GM11168 (cell line): ENCODE data around the gene GLRA2.

Experiments used
- in situ Hi-C: fragments of 300-500 bp; cut with MboI; formaldehyde crosslinking; loops from one replicate; pipeline ENCODE4 v1.12.0; 2022; ENCODE audit warnings: low sequenced_read_pairs; ENCODE audit not compliant: unreplicated experiment

The GLRA2 gene

DNA sequence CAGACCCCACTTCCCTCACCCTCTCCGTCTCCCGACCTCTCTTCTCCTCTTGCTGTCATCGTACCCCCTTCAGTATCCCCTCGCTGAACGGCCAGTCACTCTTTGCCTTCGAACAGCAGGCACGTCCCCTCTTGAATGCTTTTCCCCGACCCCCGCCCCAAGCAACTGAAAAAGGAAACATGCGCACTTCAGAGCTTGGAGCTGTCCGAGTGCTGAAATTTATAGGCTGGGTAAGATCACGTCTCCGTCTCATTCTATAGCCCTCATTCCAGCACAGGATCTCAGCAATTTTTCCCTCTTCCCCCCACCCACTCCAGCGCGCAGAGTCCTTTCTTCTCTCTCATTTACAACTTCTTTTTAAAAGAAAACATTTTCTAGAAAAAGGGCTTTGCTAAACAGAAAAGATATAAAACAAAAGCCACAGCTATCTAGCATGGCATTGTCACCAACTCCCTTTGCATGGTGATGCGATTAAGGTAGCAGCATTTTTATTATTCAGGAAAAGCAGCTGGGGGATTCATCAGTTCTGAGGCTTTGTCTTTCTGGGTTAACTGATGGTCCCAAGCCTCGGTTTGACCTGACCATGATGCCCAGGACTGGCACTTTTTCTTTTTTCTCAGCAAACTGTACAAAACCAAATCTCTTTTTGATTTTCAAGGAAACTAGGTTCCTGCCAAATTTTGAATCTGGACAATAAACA lies at the start of gene GLRA2:
Gene GLRA2, plus strand, starts transcription at position 247 of the 700 bp plus-strand sequence. CDS start 522 bp downstream, outside the sequence.
- in situ Hi-C loops, result no loop called here

DNA sequence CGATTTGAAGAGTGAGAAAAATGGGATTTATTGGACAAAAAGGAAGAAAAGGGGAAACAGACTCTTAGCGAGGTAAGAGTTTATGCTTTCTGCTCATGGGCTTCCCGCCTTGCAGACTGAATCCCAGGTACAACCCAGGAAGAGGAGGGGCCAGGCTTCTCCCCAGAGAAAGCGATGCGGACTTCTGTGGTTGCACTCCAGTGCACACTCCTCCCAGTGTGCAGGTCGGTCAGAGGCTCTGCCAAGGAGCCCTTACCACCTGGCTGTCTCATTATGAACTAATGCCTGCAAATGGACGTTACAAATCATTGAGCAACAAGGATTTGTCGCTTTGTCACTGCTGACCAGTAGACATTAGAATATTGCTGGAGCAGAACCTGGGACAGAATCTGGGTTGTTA lies 39.9 kb upstream of the GLRA2 start:
- in situ Hi-C loops, result no loop called here

DNA sequence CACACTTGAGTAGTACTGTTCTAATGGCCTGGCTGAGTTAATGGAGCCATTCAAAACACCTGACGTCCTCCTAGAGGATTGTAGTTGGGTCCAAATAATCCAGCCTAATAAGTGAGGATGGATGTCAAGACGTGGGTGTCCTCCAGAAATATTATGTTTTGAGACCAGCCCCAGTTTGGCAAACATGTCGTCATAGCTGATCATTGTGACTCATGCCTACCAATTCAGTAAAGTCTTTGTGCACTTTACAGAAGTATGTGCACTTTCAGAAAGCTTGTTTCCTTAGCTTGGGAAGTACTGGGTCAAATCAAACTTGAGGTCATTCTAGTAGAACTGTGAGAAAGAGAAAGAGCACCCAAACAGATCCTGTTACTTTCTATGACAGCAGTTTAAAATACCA lies 37.6 kb upstream of the GLRA2 start:
- in situ Hi-C loops, result no loop called here

DNA sequence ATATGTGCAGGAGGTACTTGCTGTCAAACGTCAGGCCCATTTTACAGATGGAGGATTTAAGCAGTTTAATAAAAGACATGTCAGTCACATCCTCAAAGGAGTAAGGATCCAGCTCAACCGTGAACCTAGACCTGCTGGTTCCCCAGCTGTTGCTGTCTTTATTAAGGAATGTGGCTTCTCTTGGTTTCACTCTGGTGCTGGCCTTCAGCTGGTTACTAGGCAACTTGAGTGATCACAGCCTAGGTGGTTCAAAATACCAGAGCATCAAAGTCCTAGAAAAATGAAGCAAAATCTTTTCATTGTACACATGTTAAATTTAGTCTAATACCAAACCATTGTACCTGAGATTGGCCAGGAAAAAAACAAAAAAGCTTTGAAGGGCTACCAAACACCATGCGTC lies 32.7 kb upstream of the GLRA2 start:
- in situ Hi-C loops, result no loop called here

DNA sequence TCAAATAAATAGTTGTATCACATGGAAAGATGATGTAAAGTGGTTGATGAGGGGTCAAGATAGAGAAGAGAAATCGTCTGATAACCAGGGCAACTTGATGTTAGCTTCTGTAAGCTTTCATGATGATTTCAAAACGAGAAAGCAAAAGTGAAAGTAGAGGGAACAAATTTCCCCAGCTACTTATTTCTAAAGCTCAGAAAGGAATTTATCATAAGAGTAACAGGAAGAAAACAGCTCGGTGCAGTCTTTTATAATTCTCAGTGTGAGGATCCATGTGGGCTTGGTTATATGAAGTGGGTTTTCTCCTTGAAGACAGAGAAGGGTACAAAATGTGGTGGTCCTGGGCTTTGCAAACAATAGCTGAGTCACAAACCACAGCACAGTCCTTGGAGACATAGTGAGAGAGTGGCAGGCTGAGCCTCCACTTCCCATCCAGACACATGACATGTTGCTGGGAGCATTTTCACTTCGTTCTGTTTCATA lies 32.1 kb upstream of the GLRA2 start:
- in situ Hi-C loops, result no loop called here

DNA sequence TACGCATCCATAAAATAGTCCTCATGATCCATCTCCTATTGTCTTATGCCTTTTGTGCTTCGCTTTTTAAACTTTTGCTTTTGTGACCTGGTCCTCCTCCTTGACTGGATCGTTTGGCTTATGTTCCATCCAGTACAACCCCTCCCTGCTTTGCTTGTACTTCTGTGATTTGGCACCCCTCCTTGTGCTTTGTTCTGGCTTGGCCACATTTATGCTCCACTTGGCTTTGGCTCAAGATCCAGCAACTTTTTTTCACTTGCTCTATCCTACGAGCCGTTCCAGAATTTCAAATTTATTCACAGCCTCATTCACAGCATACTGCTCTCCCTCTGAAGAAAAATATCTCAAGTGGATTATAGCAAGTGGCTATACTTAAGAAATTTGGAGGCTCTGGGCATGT lies 28.0 kb upstream of the GLRA2 start:
- in situ Hi-C loops, result loop anchor here (25.0 kb wide), 1 partner anchor 414 kb away; no protein-coding TSS in a partner anchor

DNA sequence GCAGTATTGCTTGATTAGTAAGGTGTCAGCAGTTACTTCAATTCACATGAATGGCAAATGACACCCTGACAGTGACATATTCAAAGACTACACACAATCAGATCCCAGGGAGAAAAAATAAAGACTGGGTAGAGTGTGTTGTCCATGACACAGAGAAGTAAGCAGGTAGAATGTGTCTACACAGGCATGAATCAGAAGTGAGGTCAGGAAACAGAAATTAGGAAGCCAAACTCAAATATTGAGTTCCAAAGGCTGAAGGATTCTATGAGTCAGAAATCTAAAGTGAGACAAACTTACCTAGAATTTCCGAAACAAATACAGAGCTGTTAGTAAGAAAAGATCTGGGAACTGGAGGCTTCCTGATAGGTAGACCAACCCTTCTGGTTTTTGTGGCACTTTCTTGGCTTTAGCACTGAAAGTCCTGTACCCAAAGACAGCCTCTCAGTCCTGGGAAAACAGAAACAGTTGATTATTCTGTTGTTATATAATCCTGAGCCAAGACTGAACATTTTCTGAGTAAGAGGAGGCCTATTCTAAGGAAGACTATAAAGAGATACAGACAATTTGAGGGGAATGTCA lies 24.3 kb upstream of the GLRA2 start:
- in situ Hi-C loops, result loop anchor here (25.0 kb wide), 1 partner anchor 418 kb away; no protein-coding TSS in a partner anchor

DNA sequence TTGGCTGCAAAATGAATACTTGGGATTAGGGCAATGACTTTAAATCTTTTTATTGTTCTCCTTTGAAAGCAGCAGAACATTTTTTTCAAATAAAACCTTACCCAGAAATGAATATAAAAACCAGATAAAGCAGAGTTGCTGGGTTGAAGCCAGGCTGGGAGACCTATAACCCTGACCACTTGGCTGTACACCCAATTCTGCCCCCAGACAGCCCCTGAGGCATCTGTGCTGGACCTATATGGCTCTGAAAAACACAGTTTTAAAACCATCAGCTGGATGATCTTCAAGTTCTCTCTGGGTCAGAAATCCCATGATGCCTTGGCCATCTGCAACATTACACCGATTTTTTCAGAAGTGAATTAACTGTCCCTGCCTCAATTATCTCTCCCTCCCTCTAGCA lies 23.7 kb upstream of the GLRA2 start:
- in situ Hi-C loops, result loop anchor here (25.0 kb wide), 1 partner anchor 418 kb away; no protein-coding TSS in a partner anchor

DNA sequence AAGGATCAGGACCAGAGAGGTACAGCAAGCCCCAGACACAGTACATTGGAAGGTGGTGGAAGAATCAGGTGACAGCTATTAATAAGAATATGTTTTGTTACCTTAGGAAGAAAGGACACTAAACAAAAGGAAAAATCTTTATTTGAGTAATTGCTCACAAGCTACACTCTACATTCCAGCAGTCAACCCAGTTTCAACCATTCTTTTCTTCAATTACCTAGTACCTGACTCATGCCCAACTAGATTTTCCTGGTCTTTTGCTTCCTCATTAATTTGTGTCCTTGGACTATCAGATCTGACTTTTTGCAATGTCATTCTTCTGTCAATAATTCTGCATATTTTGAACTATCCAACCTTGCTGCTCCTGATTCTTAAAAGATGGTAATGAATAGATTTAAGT lies 22.5 kb upstream of the GLRA2 start:
- in situ Hi-C loops, result loop anchor here (25.0 kb wide), 1 partner anchor 420 kb away; no protein-coding TSS in a partner anchor

DNA sequence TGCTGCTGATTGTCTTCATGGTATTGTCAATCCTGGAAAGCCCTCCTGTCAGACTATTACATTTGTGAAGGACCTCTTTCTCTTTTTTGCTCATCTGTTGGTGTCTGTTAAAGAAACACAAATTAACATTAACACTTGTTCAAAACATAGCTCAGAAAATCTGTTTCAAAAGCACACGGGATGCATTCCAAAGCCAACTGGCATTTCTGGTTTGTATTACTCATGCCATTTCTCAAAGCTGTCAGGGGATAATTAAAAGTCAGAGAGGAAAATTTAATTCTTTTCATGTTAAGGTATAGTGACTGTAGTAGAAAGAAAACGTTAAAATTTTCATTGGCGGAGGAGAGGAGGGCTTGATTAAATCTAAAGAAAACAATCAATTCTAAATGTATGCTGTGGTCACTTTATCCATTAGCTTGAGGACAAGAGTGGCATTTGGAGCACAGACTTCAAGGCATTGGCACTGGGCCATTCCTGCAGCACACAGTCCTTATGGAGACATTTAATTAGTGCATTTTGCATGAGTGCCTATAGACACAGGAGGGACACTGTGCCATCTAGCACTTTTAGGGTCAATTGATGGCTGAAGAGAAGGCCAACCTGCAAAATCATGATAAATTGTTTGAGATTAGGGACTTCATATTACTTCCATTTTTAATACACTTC lies 21.2 kb upstream of the GLRA2 start:
- in situ Hi-C loops, result loop anchor here (25.0 kb wide), 1 partner anchor 421 kb away; no protein-coding TSS in a partner anchor

DNA sequence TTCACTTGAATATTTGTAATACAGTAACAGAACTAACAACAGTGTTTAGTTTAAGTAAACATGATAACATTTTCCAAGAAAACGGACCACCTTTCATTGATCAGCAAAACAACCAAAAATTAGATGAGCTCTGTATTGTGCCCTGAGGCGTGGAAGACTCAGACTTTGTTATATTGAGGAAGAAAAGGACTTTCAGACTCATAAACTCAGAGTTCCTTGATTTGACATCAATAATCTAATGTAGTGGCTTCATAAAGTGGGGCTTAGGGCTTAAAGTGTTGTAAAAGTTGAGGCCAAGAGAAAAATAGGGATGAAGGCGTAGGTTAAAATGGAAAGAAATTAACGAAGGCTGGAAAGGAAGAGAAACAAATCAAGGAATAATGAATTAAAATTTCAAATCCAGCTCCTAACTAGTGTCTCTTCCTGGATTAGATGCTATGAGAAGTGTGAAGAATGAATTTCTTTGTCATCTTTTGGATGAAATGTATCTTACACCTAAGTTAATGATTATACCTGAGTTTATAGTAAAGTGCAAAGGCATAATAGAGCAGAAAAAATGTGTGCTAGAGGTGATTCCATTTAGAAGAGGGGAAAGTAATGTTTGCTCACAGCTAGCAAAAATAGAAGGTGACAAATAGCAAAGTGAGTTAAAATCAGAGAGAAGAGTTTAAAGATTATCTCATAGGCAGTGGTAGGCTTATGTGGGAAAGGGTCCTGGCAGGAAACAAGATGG lies 19.8 kb upstream of the GLRA2 start:
- in situ Hi-C loops, result loop anchor here (25.0 kb wide), 1 partner anchor 422 kb away; no protein-coding TSS in a partner anchor

DNA sequence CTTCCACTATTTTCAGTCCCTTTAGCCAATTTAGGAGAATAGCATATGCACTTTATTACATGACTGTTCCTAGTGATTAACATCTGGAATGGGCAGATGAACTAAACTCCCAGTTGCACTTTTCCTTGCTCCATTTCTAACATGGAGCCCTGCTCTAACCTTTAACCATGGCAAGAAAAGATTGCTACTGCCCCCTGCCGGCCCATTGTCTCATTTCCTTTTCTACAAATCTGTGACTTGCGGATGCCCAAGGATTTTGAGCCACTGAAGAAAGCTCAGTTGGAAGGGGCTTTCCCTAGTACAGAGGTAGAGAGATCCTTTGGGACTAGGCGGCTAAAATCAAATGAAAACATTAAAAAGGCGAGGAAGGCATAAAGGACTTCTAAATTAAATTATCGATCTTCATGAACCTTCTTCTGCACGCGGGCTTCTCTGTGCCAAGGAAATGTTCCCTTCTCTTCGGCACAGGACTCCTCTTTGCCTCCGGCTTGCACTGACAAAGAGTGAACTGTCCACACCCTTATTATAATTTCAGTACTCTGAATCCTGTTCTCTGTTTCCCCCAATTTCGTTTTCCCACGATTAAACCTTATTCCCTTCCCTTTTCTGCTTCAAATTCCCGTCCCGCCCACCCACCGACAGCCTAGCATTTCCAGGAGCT lies 577 bp upstream of the GLRA2 start:
- in situ Hi-C loops, result no loop called here

DNA sequence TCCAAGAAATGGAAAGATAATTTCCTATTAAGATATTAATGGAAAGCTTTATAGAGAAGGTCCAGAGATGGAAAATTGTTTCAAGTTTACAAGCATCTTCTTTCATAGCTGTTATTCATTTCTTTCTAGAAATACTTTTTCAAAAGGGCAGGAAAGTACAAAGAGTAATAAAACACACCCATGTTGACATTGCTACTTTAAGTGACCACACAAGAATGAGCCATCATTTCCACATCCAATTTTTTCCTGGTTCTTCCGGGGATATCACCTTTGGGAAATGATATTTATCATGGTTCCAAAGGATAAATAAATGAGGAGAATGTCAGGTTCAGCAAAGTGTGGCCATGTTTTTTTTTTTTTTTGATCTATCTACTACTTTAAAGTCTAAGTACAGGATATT lies 4.5 kb downstream of the GLRA2 start:
- in situ Hi-C loops, result no loop called here

DNA sequence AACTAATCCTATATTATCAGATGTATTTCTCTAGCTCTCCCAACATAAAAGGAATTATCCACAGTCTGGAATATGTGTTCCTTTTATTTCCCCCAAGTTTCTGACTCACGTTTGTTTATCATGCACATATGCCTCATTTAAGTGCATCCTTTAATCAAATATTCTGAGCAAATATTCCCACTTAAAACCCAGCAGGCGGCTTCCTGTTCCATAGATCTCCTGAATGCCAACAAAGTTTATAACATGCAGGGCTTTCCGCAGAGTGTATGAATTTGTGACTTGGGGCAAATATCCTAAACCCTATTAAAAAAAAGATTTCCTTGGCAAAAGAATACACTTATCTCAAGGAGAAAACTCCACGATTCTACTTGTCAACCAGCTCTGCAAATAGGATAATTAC lies 16.9 kb downstream of the GLRA2 start:
- in situ Hi-C loops, result no loop called here

DNA sequence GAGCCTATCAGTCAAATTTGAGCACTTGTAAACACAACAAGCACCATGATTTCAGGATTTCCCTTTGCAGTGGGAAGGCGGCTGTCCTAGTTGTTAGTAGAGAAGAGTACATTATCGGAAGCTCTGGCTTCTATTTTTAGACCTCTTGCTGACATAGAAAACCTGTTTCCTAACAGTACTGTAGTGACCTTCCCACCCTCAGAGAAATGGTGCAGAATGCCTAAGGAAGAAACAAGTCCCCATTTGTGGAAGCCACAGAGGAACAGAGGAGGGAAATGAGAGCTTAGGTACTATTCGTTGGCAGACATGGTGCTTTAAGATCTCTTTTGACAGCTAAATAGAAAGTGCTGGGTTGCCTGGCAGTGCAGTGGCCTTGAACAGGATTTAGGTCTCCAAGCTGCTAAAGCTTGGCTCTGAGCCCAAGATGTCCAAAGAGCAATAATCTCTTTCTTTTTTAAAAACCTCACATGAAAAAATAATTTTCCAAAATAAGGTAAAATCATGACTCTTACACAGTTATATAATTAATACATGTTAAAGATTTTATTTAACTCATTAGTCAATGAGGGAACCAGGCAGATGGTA lies 24.9 kb downstream of the GLRA2 start:
- in situ Hi-C loops, result no loop called here

DNA sequence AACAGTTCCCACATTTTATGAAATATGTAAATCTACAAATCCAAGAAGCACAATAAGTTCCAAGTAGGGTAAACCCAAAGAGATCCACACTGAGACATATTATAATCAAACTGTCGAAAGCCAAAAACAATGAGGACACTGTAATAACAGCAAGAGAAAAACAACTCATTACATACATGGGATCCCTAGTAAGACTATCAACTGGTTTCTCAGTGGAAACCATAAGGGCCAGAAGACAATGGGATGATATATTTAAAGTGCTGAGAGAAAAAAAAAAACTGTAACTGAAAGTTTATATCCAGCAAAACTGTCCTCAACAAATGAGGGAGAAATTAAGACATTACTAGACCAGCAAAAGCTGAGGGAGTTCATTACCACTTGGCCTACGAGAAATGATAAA lies 34.7 kb downstream of the GLRA2 start:
- in situ Hi-C loops, result no loop called here

DNA sequence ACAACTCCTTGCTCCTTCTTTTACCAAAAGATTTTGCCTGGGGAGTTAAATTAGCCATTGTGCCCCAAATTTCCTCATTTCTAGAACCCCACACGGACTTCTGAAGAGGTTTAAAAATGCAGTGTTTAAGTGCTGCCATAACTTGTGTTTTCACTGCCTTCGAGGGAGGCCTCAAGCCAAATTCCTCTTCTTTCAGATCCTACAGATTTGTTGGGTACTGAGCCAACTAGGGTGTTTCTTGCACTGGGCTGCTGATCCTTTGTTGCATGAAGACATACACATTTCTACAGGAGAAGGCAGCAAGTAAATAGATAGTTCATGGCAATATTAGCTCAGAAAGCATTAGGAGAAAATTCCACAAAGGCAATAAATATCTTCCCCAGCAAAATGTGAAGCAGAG lies 43.8 kb downstream of the GLRA2 start:
- in situ Hi-C loops, result no loop called here

DNA sequence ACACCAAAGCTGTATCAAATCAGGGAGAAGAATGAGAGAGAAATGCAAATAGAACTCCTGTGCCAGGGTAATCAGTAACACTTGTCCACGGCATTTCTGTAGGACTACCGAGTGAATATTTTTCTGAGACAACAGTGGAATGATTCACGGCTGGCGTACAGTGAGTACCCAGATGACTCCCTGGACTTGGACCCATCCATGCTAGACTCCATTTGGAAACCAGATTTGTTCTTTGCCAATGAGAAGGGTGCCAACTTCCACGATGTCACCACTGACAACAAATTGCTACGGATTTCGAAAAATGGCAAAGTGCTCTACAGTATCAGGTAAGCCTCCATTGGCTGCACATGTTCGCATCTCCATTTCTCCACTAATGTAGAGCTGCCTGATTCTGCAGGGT lies 51.7 kb downstream of the GLRA2 start:
- in situ Hi-C loops, result no loop called here

DNA sequence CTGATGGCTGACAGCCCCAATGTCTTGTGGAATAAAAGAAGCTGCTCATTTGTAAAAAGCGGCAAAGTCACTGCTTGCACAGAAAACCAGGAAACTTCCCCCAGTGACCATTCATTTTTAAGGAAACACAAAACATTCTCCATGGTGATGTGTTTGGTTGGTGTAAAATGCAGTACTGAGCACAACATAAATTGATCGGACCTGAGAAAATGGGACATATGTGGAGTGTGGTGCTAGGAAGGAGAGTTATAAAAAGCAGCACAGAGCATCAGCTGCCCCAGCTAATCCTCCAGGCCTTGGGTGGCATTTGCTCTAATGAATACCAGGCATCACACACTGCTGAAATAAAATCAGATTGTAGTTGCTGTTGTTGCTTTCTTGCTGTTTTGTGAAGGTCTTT lies 55.2 kb downstream of the GLRA2 start:
- in situ Hi-C loops, result no loop called here

DNA sequence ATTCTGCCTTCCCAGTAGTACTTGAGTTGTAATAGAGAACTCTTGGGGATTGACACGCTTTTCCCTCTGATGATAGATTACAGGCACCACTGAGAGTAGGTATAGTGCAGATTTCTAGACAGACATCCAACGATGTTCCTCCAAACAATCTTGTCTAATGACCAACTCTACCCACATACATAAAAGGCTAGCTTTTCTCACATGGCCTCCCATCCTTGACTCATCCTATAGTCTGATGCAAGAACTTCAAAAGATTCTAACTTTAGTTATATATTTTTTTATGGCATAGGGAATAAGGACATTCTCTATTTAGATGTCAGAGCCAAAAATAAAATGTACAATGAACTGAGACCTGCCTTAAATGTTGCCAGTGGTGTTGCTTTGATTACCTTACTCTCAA lies 60.9 kb downstream of the GLRA2 start:
- in situ Hi-C loops, result no loop called here
